Endothelial cell of umbilical vein (primary cell): ENCODE results near the gene CAMTA2. TPM values are rescaled to one million over a fixed set of nuclear protein-coding genes. Genes with fewer than 3 reads are reported as not detected.
A peak's percentile ranks its signal among the peaks of the same experiment; 100 is the strongest.
"Not testable (repeated sequence)": the region's sequence is repeated elsewhere in the genome, so short reads cannot be mapped to it uniquely, and the experiment has no call there.

Experiments used
- BruUV-seq: library from RNA; stranded (reverse); fragments of 400-500 nt; replicated peaks from 2 replicates; lab custom pipeline; 2021; lab: Mats Ljungman, UMichigan
- CTCF ChIA-PET: fragments of 300-600, 350-600 bp; sonication (Branson Sonifier 250); formaldehyde crosslinking; loops from one replicate; lab custom pipeline; 2021; ENCODE audit warnings: antibody characterized with exemption, inconsistent platforms; lab: Charles Lee
- POLR2A ChIA-PET: fragments of 300-600, 350-600 bp; sonication (Branson Sonifier 250); formaldehyde crosslinking; loops from one replicate; lab custom pipeline; 2021; ENCODE audit warnings: antibody characterized with exemption, inconsistent platforms; lab: Charles Lee
- DNase-seq: peaks from one replicate; pipeline ENCODE4 v3.0.0-alpha.2; 2011; ENCODE audit warnings: low read depth, low spot score
- FAIRE-seq: peaks from 2 replicates; lab custom pipeline; 2011; peaks lifted over from hg19 to GRCh38; lab: Jason Lieb, UNC
- H2AFZ ChIP-seq: 2 replicates; pipeline ENCODE4 v1.6.0; 2012; ENCODE audit warnings: low read depth, low read length, control low read depth, inconsistent platforms
- H3K27ac ChIP-seq: 2 replicates; pipeline ENCODE4 v1.5.1; 2011; ENCODE audit warnings: low read depth, mild to moderate bottlenecking, control low read depth, low read length, moderate library complexity; ENCODE audit not compliant: insufficient read depth
- H3K27me3 ChIP-seq, 2 experiments: 2 replicates each; pipeline versions ENCODE4 v1.6.0 to v1.6.1; 2011; ENCODE audit warnings: low read length in 2 of 2, mixed read lengths in 1 of 2; ENCODE audit not compliant: control insufficient read depth in 2 of 2, insufficient read depth in 2 of 2
- H3K36me3 ChIP-seq, 2 experiments: 2 replicates in 1 of 2; 3 replicates in 1 of 2; pipeline ENCODE4 v1.5.1; 2011; ENCODE audit warnings: low read length in 2 of 2, mild to moderate bottlenecking in 1 of 2, moderate library complexity in 1 of 2; ENCODE audit not compliant: control insufficient read depth in 2 of 2, insufficient read depth in 2 of 2; ENCODE audit errors: extremely low read depth in 1 of 2
- H3K4me1 ChIP-seq: 3 replicates; pipeline ENCODE4 v1.5.1; 2011; ENCODE audit warnings: mild to moderate bottlenecking, low read length; ENCODE audit not compliant: control insufficient read depth, insufficient read depth; ENCODE audit errors: extremely low read depth
- H3K4me2 ChIP-seq: 2 replicates; pipeline ENCODE4 v1.6.1; 2011; ENCODE audit warnings: low read length, control low read depth, mixed read lengths; ENCODE audit not compliant: insufficient read depth
- H3K4me3 ChIP-seq, 3 experiments: fragments of 200-600 bp in 1 of 3; sonication (generic), shearing (Covaris generic) in 1 of 3; replicated peaks in 1 of 3; 2 replicates each; pipeline ENCODE4 v1.5.1; 2011 to 2016; ENCODE audit warnings: control low read depth in 3 of 3, low read length in 3 of 3, mild to moderate bottlenecking in 2 of 3, inconsistent platforms in 1 of 3, low read depth in 1 of 3, moderate library complexity in 1 of 3; ENCODE audit not compliant: insufficient read depth in 1 of 3
- H3K79me2 ChIP-seq: 2 replicates; pipeline ENCODE4 v1.6.0; 2012; ENCODE audit warnings: low read length, inconsistent platforms; ENCODE audit not compliant: control insufficient read depth, insufficient read depth
- H3K9ac ChIP-seq: replicated peaks from 2 replicates; pipeline ENCODE3; 2011; ENCODE audit warnings: low read length, control low read depth; ENCODE audit not compliant: insufficient read depth; ENCODE audit errors: extremely low read depth
- H3K9me1 ChIP-seq: replicated peaks from 3 replicates; pipeline ENCODE4 v1.6.0; 2011; ENCODE audit warnings: mild to moderate bottlenecking, low read length; ENCODE audit not compliant: control insufficient read depth, insufficient read depth; ENCODE audit errors: extremely low read depth
- H3K9me3 ChIP-seq: replicated peaks from 2 replicates; pipeline ENCODE4 v1.5.1; 2012; ENCODE audit warnings: low read length, inconsistent platforms; ENCODE audit not compliant: control insufficient read depth, insufficient read depth
- H4K20me1 ChIP-seq: replicated peaks from 2 replicates; pipeline ENCODE3; 2011; ENCODE audit warnings: mild to moderate bottlenecking, low read length; ENCODE audit not compliant: control insufficient read depth, insufficient read depth; ENCODE audit errors: extremely low read depth
- FOS ChIP-seq: IDR thresholded peaks from 2 replicates; pipeline ENCODE4 v1.6.1; 2011; ENCODE audit warnings: mild to moderate bottlenecking, low read length, moderate library complexity, borderline replicate concordance; ENCODE audit not compliant: insufficient read depth
- POLR2A ChIP-seq: IDR thresholded peaks from 2 replicates; pipeline ENCODE4 v1.6.1; 2012; ENCODE audit warnings: low read depth, mild to moderate bottlenecking, control low read depth, low read length
- dilution Hi-C: fragments of 300-500 bp; cut with MboI; formaldehyde crosslinking; loops from one replicate; pipeline ENCODE4 v1.15.0; 2019; ENCODE audit warnings: low sequenced_read_pairs; ENCODE audit not compliant: extremely low pct_ligation_motif_present
- intact Hi-C: fragments of 100-400 bp; cut with micrococcal nuclease; formaldehyde crosslinking; loops from one replicate; pipeline ENCODE4 v1.10.0; 2022
- polyA plus RNA-seq, 4 experiments: library from polyadenylated mRNA; depleted of rRNA in 3 of 4; stranded (reverse) in 3 of 4; unstranded in 1 of 4; fragments of >200 nt; gene quantifications; 2 replicates each; pipeline versions ENCODE4 v1.2.1 to v1.2.3, GENCODE V29; 2011 to 2012; ENCODE audit warnings: missing spikeins in 1 of 4
- total RNA-seq: library from RNA; stranded (reverse); gene quantifications from 2 replicates; pipeline ENCODE4 v1.2.3, GENCODE V29; 2021

CAMTA2 gene
- total and polyA plus RNA-seq, 2 donors (not counting 3 experiments of a cell fraction or from before 2014, with no cell fraction given), result 33.8 to 51.0 TPM

DNA sequence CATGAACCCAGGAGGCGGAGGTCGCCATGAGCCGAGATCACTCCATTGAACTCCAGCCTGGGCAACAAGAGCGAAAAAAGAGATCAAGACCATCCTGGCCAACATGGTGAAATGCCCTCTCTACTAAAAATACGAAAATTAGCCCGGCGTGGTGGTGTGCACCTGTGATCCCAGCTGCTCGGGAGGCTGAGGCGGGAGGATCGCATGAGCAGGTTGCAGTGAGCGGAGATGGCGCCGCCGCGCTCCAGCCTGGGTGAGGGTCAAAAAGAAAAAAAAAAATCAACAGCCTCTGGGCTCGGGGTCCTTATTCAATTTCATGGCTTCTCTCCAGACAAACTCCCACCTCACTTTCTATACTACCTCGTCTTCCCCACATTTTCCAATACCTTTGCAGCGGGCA lies 58.6 kb downstream of the CAMTA2 start:
- intact Hi-C loops, result no loop called here
- POLR2A ChIA-PET, result no interaction called here
- no peak for FAIRE-seq

DNA sequence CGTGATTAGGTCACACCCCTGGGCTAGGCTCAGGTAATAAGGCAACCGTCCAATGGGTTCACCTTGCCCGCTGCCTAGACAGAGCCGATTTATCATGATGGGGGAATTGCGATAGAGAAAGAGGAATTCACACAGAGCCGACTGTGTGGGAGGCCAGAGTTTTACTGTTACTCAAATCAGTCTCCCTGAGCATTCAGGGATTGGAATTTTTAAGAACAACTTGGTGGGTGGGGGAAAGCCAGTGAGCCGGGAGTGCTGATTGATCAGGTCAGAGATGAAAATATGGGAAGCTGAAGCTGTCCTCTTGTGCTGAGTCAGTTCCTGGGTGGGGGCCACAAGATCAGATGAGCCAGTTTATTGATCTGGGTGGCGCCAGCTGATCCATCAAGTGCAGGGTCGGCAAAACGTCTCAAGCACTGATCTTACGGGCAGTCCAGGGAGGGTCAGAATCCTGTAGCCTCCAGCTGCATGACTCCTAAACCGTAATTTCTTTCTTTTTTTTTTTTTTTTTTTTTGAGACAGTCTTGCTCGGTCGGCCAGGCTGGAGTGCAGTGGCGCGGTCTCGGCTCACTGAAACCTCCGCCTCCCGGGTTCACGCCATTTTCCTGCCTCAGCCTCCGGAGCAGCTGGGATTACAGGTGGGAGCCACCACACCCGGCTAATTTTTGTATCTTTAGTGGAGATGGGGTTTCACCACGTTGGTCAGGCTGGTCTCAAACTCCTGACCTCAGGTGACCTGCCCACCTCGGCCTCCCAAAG lies 60.7 kb downstream of the CAMTA2 start:
- H3K27ac ChIP-seq, intact Hi-C loops, H3K9me3 ChIP-seq, H3K27me3 ChIP-seq, BruUV-seq, H2AFZ ChIP-seq, H3K9ac ChIP-seq, H3K36me3 ChIP-seq, POLR2A ChIA-PET, H3K79me2 ChIP-seq, H3K4me2 ChIP-seq, H3K4me3 ChIP-seq, dilution Hi-C loops, FAIRE-seq, H3K4me1 ChIP-seq, H3K9me1 ChIP-seq, DNase-seq, H4K20me1 ChIP-seq: not testable (repeated sequence)
- CTCF ChIA-PET, result interaction anchor here (1.1 kb wide), 1 partner anchor 18 kb away, joined by 4 read pairs; no protein-coding TSS in a partner anchor

More for the DNA sequence above, 58.6 kb downstream of the CAMTA2 start:
- Histone ChIP-seq H4K20me1 (no peaks in the 10 kb centered on the region), H3K9me1 (no peaks in the 10 kb centered on the region), H3K9me3 (no peaks in the 10 kb centered on the region), H3K79me2 (no peaks in the 10 kb centered on the region), H3K27ac (no peak overlapping the region), H3K4me1 (no peaks in the 10 kb centered on the region), H2AFZ (no peak overlapping the region), H3K27me3 (no peaks in the 10 kb centered on the region), H3K36me3 (no peaks in the 10 kb centered on the region), H3K4me2 (no peak overlapping the region), H3K4me3 (no peak overlapping the region), H3K9ac (no peak overlapping the region)
- TF ChIP-seq POLR2A (no peak), FOS (no peak)
- DNase-seq, result no peak
- TSS peak; percentile 9 for BruUV-seq
- CTCF ChIA-PET, result interaction anchor here (1.7 kb wide), 1 partner anchor 9 kb away, joined by 6 read pairs; no protein-coding TSS in a partner anchor
- dilution Hi-C loops, result no loop called here
